GM19023 (cell line): ENCODE data around the gene KLHL10.

Experiments
- ATAC-seq: cut with Tn5 transposase; IDR thresholded peaks from one replicate; pipeline ENCODE4 v1.9.1; 2021; ENCODE audit warnings: mild to moderate bottlenecking, moderate library complexity; ENCODE audit not compliant: unreplicated experiment

Gene KLHL10

DNA sequence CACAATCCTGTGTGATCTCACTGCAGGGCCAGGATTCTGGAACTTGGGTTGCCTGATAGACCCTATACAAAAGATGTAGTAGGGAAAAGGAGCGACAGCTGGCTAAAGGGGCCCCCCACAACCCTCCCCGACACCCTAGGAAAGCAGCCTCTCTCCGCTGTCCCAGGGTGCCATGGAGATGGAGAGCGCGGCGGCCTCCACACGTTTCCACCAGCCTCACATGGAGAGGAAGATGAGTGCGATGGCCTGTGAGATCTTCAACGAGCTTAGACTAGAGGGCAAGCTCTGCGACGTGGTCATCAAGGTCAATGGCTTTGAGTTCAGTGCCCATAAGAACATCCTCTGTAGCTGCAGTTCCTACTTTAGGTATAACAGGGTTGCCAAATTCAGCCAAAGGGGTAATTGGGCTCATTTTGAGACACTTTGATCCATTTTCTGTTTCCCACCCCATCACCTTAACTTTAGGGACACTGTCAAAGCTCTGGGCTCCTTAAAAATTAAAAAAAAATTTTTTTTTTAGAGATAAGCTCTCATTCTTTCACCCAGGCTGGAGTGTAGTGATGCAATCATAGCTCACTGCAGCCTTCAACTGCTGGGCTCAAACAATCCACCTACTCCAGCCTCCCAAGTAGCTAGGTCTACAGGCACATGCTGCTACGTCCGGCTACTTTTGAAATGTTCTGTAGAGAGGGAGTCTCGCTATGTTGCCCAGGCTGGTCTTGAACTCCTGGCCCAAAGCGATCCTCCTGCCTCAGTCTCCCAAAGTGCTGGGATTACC lies at the start of gene KLHL10:
KLHL10 (plus strand) TSS at position 65 of the 778 bp plus-strand sequence; CDS start at position 173, 108 bp downstream.
- no peak for ATAC-seq

DNA sequence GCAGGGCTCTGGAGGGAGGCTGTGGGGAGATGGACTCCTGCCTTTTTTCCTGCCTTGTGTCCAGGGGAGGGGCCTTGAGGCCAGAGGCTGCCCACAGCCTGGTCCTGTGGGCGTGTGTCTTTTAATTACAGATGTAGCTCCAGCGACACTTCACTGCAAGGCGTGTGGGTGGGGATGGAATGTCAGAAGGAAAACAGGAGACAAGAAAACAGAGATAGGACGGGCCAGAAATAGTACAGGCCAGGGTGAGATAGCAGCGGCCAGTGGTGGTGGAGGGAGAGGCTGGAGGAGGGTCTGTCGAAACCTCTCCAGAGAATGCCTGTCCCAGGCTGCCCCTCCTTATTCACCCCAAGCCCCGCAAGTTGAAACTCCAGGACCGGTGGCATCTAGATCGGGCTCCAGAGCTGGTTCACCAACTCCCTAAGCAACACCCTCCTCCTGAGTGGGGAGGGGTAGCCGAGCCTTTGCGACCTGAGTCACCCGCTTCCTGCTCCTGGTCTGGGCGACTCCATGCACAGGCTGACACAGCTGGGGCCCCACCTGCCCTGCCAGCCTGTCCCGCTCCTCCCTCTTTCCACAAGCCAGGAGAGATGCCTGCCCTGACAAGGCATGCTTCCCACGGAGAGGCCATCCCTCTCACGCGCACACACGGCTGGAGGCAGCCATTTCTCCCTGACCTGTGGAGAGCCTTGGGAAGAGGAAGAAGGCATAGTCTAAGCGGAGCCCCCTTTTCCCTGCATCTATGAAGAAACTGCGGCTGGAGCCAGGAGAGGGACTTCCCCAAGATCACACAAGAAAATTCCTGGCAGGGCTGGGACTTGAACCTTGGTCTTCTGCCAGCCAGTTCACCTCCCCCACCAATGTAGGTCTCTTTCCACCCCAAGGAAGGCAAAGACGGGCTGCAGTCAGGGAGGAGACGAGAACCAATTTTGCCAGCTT lies 44.5 kb upstream of the KLHL10 start:
- no peak for ATAC-seq

DNA sequence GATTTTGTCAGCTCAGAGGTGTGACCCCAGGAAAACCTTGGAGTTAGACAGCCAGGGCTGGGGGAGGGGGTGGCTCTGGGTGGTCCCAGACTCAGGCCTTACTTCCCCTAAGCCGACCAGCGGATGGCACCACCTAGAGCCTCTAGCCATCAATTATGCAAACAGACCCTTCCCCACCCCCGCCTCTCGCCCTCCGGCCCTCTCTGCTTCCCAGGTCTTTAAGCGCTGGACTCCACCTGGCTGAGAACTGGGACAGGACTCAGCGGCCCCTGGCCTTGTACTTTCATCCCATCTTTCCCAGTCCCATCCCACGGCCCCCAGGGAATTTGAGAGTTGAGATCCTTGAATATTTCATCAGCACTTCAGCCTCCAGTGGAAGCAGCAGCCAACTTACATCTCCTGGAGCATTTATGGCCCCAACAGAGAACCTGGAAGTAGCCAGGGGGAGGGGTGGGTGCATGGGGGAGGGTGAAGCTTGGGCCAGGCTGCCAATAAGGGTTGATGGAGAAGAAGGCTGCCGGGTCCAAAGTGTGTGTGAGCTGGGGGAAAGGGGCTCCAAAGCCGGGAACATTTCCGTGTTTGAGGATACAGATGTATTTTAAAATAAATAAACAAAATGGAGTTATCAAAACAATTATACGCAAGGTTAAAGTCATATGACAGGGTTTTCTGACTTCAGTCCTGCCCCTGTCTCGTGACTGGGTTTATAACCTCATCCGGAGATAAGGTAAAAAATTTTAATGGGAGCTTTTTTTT lies 43.7 kb upstream of the KLHL10 start:
- no peak for ATAC-seq

DNA sequence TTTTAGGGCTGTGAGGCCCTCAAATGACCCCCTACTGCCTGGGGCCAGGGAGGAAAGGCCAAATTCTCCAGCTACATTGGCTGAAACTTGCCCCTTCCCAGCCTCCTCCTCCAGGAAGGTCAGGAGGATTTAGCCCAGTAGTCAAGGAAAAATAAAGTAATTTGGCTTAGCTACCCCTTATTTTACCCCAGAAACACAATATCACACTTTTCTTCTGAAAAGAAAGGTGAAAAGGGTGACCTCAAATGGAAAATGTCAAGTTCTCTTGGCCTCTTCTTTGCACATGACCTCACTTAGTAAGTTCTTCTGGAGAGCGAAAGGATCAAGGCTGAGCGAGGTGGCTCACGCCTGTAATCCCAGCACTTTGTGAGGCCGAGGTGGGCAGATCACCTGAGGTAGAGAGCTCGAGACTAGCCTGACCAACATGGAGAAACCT lies 43.1 kb upstream of the KLHL10 start:
- no peak for ATAC-seq

DNA sequence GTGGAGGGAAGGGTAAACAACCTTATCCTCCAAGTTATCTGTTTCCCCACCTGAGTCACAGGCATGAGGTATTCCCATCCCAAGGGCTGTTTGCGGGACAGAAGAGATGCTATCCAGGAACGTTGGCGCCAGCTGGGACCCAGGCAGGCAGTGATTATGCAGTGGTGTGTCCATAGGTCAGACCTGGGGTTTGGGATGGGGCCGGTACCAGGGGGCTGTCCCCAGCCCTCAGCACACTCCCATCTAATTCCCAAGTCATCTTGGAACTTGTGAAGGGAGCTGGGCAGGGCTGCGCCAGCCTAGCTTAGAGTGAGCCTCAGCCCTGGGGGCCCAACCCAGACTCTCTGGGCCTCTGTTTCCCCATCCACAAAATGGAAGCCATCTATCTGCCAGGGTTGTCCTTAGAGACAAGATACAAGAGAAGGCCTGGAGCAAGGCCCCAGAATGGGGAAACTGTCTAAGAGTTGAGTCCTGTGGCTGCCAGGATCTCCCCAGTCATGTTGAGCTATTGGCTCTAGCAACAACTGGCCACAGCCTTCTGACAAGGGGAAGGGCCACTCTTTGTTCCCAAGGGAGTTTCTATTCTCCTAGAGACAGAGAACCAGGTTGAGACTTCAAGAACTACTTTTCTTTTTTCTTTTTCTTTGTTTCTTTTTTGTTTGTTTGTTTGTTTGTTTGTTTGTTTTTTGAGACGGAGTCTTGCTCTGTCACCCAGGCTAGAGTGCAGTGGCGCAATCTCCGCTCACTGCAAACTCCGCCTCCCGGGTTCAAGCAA lies 41.3 kb upstream of the KLHL10 start:
- no peak for ATAC-seq

DNA sequence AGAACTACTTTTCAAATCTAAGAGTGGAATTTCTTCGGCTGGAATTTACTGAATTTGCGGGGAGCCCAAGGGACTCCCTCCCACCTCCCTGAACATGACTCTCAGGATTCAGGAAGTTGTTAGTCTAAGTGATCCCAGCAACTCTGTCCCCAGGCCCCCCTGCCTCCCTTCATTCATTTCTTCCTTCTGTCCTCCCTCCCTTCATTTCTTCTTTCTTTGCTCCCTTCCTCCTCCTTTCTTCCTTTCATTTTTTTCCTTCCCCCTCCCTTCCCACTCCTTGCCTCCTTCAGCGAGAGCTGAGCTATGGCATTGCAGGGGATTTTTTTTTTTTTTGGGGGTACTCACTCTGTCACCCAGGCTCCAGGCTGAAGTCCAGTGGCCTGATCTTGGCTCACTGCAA lies 40.2 kb upstream of the KLHL10 start:
- ATAC-seq: no peak

DNA sequence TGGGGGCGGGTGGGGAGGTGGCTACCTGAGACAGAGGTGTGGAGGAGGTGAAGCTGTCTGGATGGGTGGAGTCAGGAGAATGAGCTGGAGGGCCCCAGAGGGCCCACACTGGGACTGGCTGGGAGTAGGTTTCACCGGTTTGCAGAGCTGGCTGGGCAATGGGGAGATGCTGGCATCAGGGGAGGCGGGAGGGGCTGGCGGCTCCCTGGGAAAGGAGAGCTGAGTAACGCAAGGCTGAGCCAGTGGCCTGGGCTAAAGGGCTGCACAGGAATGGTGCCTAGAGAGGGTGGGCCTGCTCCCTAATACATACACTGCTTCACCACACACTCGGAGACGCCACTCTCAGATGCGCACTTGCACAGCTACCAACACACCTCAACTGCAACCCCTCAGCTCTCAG lies 38.3 kb upstream of the KLHL10 start:
- no peak for ATAC-seq

DNA sequence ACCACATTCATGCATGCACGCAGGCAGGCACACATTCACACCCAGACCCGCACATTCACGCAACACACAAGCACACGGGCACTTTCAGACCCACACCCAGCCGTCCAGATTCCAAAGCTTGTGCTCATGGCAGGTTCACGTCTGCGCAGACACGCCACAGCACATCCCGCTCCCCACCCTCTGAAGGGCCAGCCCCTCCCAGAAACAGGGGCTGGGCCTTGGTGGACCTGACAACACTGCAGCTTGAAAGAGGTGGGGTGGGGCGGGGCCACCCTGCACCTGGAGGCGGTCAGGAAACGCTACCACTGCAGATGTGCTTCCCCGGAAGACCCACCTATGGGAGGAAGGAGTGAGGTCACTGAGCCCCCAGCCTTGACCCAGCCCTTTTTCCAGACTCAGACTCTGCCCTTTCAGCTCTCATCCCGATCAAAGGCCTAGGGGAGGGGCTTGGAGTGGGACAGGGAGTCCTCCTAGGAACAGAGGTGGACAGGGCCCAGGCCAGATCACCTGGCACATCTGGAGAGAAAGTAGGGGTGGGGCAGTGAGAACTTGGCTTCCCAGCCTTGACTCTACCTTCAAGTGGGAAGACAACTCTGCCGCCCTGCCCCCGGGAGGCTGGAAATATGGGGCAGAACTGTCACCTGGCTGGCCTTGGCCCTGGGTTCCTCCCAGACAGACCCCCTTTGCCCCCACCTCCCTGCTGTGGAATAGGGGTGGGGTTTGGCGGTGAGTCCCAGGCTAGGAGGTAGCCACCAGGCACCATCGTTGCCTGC lies 36.8 kb upstream of the KLHL10 start:
- no peak for ATAC-seq

DNA sequence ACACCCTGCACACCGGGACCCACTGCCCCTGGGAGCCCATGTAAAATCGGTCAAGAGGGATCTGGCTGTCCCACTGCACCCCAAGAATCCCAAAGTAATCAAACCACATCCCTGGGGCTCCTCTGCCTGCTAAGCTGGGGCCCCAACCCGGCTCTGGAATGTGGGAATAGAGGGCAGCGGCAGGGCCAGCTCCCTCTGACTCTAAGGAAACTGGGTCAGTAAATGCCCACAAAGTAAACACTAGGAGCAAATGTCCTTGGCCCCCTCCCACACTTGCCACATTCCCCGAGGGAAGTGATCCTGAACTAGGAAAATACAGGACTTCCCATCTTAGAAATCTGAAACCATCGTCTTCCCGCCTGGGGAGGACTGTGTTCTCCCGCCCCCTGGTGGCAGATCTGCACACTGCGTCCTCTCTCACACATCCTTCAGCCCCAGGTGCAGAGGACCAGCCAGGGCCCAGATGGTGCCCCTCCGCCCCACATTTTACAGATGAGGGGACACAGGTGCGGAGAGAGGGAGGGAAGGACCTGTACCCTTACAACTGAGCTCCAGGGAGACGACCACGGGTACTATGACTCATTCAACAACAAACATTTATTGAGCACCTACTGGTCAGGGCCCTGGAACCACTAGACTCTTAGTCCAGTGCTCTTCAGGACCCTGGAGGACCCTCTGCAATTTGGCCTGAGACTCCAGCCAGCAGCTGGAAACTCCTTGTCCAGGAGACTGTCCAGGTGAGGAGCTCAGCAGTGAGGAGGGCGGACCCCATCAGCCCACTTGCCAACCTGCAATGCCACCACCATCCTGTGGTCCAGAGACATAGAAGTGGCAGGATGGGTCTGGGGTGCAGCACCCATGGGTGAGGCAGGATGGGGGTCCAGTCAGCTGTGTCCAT lies 36.0 kb upstream of the KLHL10 start:
- no peak for ATAC-seq

DNA sequence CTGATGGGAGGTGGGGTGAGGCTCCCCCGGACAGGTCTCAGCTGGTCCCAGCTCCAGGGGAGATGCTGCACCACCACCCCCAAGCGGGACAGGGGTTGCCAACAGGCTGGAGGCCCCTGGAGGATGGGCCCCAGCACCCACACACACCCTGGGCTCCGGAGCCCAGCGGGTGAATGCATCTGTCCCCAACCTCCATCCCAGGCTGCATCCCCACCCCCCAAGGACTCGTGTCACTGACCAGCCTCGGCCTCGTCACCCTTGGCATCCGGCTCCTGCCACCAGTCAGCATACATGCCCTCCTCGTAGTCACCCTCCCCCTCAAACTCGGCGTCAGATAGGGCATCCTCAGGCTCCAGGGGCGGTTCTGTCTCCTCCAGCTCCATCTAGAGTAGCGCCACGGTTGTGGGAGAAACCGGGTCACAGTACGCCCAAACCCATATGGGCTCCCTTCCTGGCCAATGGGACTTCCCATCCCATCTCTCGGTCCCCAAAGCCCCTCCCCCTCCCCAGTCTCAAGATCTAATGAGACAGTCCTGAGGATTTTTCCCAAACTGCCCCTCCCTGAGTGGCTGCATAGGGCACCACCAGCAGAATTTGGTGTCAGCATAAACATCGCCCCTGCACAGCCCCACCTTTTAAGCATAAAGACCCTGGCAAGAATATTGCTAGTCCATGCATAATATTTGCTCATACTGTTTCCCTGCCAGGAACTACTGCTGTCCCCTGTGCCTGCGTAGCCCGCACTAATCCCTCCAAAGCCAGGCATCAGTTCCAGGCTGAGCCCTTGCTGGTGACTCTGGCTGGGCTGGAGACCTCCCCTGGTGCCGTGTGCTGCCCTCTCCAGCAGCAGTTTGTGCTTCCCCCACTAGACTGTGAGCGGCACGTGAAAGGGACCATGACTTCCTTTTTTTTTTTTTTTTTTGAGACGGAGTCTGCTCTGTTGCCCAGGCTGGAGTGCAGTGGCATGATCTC lies 34.3 kb upstream of the KLHL10 start:
- no peak for ATAC-seq

DNA sequence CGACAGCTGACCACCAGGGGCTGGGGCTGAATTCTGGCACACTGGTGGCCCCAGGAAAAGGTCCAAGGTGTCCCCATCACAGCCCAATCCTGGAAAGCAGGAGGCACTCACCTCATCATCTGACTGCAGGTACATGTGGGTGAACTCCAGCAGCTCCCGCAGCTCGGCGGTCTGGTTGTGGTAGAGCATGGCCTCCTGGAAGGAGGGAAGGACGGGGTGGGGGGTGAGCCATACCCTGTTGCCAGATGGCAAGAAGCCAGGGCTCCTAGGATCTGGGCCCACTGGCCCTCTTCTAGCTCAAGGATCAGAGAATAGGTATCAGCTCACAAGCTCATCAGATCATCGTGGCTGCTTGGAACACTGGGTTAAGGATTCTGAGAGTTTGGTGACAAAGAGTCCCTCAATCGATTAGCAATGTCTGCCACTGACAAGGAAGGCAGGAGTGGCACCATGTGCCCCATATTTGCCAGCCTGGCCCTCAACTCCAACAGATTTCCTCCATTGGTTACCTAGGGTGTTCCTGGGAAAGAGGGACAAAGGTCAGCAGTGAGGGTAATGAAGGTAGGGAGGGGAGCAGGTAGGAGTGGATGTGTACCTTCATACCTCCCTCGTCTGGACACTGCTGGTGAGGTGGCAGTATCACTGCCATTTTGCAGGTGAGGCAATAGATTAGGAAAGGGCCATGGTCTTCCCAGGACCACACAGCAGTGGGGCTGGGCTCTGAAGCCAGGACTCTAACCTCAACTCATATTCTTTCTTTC lies 30.8 kb upstream of the KLHL10 start:
- ATAC-seq: no peak

DNA sequence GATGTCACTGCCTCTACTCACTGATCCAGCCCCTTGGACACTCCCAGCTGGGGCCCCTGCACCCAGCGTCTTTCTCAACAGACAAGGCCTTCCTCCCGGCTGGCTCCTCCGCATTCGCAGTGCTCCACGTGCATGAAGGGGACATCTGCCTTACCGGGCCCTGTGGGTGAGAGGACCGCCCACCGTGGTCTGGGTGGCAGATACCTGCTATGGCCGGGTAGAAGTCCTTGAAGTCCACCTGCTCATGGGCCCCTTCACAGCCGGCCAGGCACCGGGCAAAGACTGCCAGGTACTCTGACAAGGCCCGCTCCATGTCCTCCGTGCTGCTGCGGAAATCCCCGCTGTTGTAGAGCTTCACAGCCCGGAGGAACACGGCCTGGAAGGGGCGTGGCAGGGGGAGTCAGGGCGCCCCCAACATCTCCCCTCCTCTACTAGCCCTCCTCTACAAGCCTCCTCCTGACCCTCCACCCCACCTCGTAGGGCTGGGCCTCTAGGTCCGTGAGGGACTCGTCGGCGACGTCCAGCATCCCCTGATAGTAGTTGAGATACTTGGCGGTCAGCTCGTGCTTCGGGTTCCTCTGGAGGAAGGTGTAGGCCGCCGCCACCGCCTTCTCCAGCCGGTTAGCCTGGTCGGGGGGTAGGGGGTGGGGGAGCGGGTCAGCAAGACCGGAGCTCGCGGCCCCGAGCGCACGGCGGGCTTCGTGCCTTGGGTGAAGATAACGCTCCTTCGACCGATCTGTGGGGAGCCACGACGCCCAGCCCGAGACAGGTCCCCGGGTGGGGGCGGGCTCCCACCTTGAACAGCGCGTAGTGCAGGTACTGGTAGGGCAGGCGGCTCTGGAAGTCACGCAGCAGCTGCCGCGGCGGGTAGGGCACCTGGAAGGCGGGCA lies 26.7 kb upstream of the KLHL10 start:
- ATAC-seq: no peak

DNA sequence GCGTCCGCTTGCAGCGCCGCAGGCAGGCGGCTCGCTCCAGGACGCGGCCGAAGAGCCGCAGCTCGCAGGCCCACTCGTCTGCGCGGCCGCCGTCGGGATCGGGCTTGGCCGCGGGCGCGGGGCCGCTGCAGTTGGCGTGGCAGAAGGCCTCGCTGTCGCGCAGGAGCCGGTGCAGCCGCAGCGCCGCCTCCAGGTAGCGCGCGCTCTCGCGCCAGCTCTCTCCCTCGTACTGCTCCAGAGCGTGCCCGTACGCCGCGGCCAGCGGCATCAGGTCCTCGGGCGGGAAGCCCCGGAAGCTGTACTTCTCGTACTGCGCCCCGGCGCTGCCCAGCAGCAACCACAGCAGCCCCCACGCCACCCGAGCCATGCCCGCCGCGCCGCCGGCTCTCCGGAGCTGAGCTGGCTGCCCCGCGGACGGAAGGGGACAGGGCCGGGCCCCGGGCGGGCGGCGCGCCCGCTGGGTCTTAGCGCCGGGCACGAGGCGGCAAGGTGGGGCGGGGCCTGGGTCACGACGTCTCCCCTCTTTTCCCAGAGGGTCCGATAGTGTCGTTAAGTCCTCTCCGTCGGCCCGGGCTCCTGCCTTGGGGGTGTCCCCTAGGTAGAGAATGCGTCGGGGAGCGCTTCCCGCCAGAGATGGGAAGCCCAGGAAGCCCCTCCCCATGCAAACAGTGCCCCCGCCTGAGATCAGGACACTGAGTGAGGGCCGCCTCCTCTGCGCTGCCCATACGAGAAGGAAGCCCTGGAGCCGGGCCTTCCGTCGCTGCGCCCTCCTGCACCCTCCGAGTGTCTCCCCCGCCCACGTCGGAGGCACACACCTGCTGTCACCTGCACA lies 25.9 kb upstream of the KLHL10 start, which contains the start of gene P3H4:
P3H4 (minus strand) TSS at position 401 of the 832 bp plus-strand sequence; CDS start at position 367, 34 bp downstream.
- no peak for ATAC-seq

DNA sequence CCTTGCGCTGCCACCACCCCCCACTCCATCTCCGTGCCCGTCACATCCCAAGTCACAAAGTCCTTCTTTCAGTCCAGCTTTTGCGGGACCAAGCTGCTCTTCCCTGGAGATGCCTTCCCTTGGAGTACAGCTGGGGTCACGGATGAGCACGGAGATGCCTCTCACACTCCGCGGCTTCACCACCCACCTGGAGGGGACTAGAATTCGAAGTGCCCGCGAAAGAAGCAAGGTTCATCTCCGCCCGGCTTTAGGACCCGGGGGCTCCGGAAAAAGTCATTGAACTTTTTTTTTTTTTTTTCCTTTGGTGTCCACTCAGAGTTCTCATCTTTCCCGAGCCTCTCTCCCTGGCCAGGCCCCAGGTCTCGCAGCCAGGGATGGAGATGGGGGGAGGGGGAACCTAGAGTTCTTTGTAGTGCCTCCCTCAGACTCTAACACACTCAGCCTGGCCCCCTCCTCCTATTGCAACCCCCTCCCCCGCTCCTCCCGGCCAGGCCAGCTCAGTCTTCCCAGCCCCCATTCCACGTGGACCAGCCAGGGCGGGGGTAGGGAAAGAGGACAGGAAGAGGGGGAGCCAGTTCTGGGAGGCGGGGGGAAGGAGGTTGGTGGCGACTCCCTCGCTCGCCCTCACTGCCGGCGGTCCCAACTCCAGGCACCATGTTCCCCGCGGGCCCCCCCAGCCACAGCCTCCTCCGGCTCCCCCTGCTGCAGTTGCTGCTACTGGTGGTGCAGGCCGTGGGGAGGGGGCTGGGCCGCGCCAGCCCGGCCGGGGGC lies 25.1 kb upstream of the KLHL10 start, which contains the start of gene FKBP10:
FKBP10 (plus strand) TSS at position 624 of the 771 bp plus-strand sequence; CDS start at position 655, 31 bp downstream.
- ATAC-seq: no peak
